Neural cell (in vitro differentiated cells): Measurements from ENCODE around the gene COX8A. TPM values are rescaled to one million over a fixed set of nuclear protein-coding genes. Genes with fewer than 3 reads are reported as not detected.

Source experiments
- H2AFZ ChIP-seq: fragments of 200-600, 300-800 bp; sonication (generic), shearing (Covaris generic); 2 replicates; pipeline ENCODE4 v1.6.0; 2014; ENCODE audit warnings: low read depth, mild to moderate bottlenecking, antibody characterized with exemption, low read length, moderate library complexity
- H3F3A ChIP-seq: fragments of 200-600 bp; shearing (Covaris generic); 2 replicates; pipeline ENCODE4 v1.6.1; 2016; ENCODE audit warnings: mild to moderate bottlenecking, moderate library complexity, mixed read lengths, antibody characterized with exemption, low read length; ENCODE audit not compliant: insufficient read depth, poor library complexity, severe bottlenecking
- H3K27ac ChIP-seq: fragments of 200-600, 300-800 bp; sonication (generic), shearing (Covaris generic); 2 replicates; pipeline ENCODE4 v1.5.1; 2014; ENCODE audit warnings: mild to moderate bottlenecking, low read length, moderate library complexity
- H3K27me3 ChIP-seq: fragments of 300-800, 200-600 bp; sonication (generic), shearing (Covaris generic); 2 replicates; pipeline ENCODE4 v1.6.0; 2014; ENCODE audit warnings: mild to moderate bottlenecking, low read depth, low read length, moderate library complexity; ENCODE audit not compliant: insufficient read depth
- H3K36me3 ChIP-seq: fragments of 300-800, 200-600 bp; sonication (generic), shearing (Covaris generic); 2 replicates; pipeline ENCODE4 v1.5.1; 2014; ENCODE audit warnings: mild to moderate bottlenecking, antibody characterized with exemption, low read length, moderate library complexity; ENCODE audit not compliant: insufficient read depth
- H3K4me2 ChIP-seq: fragments of 300-800, 200-600 bp; sonication (generic), shearing (Covaris generic); 2 replicates; pipeline ENCODE4 v1.6.0; 2014; ENCODE audit warnings: mild to moderate bottlenecking, low read length
- H3K4me3 ChIP-seq: fragments of 300-800, 200-600 bp; sonication (generic), shearing (Covaris generic); 2 replicates; pipeline ENCODE4 v1.5.1; 2014; ENCODE audit warnings: mild to moderate bottlenecking, low read length, moderate library complexity
- H3K79me2 ChIP-seq: fragments of 200-600 bp; shearing (Covaris generic); replicated peaks from 2 replicates; pipeline ENCODE4 v1.6.0; 2014; ENCODE audit warnings: mild to moderate bottlenecking, low read length, moderate library complexity; ENCODE audit not compliant: insufficient read depth
- H3K9ac ChIP-seq: fragments of 300-800, 200-600 bp; sonication (generic), shearing (Covaris generic); 2 replicates; pipeline ENCODE4 v1.6.1; 2016; ENCODE audit warnings: mild to moderate bottlenecking, low read length, mixed read lengths
- H3K9me2 ChIP-seq: fragments of 200-600 bp; shearing (Covaris generic); 2 replicates; pipeline ENCODE4 v1.6.1; 2016; ENCODE audit warnings: mild to moderate bottlenecking, low read length, mixed read lengths; ENCODE audit not compliant: insufficient read depth
- H3K9me3 ChIP-seq: fragments of 200-600, 300-800 bp; sonication (generic), shearing (Covaris generic); 2 replicates; pipeline ENCODE4 v1.6.1; 2016; ENCODE audit warnings: mild to moderate bottlenecking, mixed run types, low read length, moderate library complexity, mixed read lengths
- H4K20me1 ChIP-seq: fragments of 200-600 bp; shearing (Covaris generic); 2 replicates; pipeline ENCODE4 v1.6.1; 2016; ENCODE audit warnings: mild to moderate bottlenecking, mixed run types; ENCODE audit not compliant: insufficient read depth
- EP300 ChIP-seq: fragments of 450-650 bp; conservative IDR thresholded peaks from 2 replicates; pipeline ENCODE4 v1.6.1; 2014; ENCODE audit warnings: antibody characterized with exemption, mild to moderate bottlenecking, moderate library complexity; ENCODE audit not compliant: poor library complexity, severe bottlenecking
- EZH2 ChIP-seq: fragments of 200-600, 300-800 bp; shearing (Covaris generic), sonication (generic); IDR thresholded peaks from 2 replicates; pipeline ENCODE4 v1.6.1; 2014; ENCODE audit warnings: antibody characterized with exemption, low read length, borderline replicate concordance, mild to moderate bottlenecking; ENCODE audit not compliant: insufficient read depth, poor library complexity, severe bottlenecking
- MXI1 ChIP-seq: fragments of 450-650 bp; conservative IDR thresholded peaks from 2 replicates; pipeline ENCODE4 v1.6.1; 2014; ENCODE audit warnings: antibody characterized with exemption, mild to moderate bottlenecking; ENCODE audit not compliant: poor library complexity, severe bottlenecking
- POLR2AphosphoS5 ChIP-seq: IDR thresholded peaks from 2 replicates; pipeline ENCODE4 v1.6.1; 2012
- RAD21 ChIP-seq: fragments of 450-650 bp; conservative IDR thresholded peaks from 2 replicates; pipeline ENCODE4 v1.6.1; 2014; ENCODE audit warnings: antibody characterized with exemption, mild to moderate bottlenecking, moderate library complexity
- SMC3 ChIP-seq: fragments of 450-650 bp; conservative IDR thresholded peaks from 2 replicates; pipeline ENCODE4 v1.6.1; 2014; ENCODE audit warnings: antibody characterized with exemption, mild to moderate bottlenecking, moderate library complexity; ENCODE audit not compliant: poor library complexity
- TAF1 ChIP-seq: IDR thresholded peaks from 2 replicates; pipeline ENCODE4 v1.6.1; 2012; ENCODE audit warnings: low read depth
- polyA plus RNA-seq: library from polyadenylated mRNA; depleted of rRNA; stranded (reverse); fragments of >200 nt; gene quantifications from 2 replicates; pipeline ENCODE4 v1.2.3, GENCODE V29; 2014
- TF ChIP-seq, protein P1 (sequence below): IDR thresholded peaks from 2 replicates; pipeline ENCODE4 v1.6.1; 2012; ENCODE audit warnings: borderline replicate concordance
- TF ChIP-seq, protein P2 (sequence below): fragments of 450-650 bp; IDR thresholded peaks from 2 replicates; pipeline ENCODE4 v1.5.1; 2014; ENCODE audit warnings: antibody characterized with exemption, mild to moderate bottlenecking, moderate library complexity; ENCODE audit not compliant: poor library complexity, severe bottlenecking

COX8A gene
- polyA plus RNA-seq, 1 donor from 2014 or later: 863 TPM

DNA sequence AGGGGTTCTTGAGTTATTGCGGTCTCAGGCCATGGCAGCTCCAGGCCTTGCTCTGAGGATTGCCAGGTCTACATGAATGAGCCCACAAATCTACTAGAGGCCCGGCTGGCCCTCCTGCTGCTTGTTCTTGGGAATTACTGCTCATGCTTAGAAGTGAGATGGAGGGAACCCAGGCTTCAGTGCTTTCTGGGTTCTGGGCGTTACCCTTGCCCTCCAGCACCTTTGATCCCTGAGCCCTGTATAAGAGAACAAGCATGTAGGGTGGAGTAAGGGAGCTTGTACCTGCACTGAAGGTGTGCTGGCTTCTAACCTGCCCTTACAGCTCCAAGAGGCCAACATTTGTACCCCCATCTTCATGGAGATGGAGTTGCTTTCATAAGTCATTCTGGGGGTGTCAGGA lies 31.6 kb upstream of the COX8A start:
- Histone ChIP-seq H2AFZ (no peak overlapping the region), H3K4me3 (no peak overlapping the region), H3F3A (peaks cover 5% of the 10 kb centered on the region), H3K4me2 (no peak overlapping the region), H3K9me3 (no peaks in the 10 kb centered on the region), H3K27ac (no peak overlapping the region), H3K9me2 (no peaks in the 10 kb centered on the region), H3K36me3 (no peaks in the 10 kb centered on the region), H3K79me2 (peaks cover 44% of the 10 kb centered on the region), H3K27me3 (no peaks in the 10 kb centered on the region), H4K20me1 (no peaks in the 10 kb centered on the region), H3K9ac (no peak overlapping the region)
- TF ChIP-seq, protein P1, sequence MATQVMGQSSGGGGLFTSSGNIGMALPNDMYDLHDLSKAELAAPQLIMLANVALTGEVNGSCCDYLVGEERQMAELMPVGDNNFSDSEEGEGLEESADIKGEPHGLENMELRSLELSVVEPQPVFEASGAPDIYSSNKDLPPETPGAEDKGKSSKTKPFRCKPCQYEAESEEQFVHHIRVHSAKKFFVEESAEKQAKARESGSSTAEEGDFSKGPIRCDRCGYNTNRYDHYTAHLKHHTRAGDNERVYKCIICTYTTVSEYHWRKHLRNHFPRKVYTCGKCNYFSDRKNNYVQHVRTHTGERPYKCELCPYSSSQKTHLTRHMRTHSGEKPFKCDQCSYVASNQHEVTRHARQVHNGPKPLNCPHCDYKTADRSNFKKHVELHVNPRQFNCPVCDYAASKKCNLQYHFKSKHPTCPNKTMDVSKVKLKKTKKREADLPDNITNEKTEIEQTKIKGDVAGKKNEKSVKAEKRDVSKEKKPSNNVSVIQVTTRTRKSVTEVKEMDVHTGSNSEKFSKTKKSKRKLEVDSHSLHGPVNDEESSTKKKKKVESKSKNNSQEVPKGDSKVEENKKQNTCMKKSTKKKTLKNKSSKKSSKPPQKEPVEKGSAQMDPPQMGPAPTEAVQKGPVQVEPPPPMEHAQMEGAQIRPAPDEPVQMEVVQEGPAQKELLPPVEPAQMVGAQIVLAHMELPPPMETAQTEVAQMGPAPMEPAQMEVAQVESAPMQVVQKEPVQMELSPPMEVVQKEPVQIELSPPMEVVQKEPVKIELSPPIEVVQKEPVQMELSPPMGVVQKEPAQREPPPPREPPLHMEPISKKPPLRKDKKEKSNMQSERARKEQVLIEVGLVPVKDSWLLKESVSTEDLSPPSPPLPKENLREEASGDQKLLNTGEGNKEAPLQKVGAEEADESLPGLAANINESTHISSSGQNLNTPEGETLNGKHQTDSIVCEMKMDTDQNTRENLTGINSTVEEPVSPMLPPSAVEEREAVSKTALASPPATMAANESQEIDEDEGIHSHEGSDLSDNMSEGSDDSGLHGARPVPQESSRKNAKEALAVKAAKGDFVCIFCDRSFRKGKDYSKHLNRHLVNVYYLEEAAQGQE: no peak
- TF ChIP-seq, protein P2, sequence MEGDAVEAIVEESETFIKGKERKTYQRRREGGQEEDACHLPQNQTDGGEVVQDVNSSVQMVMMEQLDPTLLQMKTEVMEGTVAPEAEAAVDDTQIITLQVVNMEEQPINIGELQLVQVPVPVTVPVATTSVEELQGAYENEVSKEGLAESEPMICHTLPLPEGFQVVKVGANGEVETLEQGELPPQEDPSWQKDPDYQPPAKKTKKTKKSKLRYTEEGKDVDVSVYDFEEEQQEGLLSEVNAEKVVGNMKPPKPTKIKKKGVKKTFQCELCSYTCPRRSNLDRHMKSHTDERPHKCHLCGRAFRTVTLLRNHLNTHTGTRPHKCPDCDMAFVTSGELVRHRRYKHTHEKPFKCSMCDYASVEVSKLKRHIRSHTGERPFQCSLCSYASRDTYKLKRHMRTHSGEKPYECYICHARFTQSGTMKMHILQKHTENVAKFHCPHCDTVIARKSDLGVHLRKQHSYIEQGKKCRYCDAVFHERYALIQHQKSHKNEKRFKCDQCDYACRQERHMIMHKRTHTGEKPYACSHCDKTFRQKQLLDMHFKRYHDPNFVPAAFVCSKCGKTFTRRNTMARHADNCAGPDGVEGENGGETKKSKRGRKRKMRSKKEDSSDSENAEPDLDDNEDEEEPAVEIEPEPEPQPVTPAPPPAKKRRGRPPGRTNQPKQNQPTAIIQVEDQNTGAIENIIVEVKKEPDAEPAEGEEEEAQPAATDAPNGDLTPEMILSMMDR: no peak
- no peak for TF ChIP-seq RAD21
- TF ChIP-seq SMC3: no peak
- TF ChIP-seq EZH2: no peak
- TF ChIP-seq EP300: no peak
- TF ChIP-seq TAF1: no peak
- no peak for TF ChIP-seq POLR2AphosphoS5
- no peak for TF ChIP-seq MXI1

DNA sequence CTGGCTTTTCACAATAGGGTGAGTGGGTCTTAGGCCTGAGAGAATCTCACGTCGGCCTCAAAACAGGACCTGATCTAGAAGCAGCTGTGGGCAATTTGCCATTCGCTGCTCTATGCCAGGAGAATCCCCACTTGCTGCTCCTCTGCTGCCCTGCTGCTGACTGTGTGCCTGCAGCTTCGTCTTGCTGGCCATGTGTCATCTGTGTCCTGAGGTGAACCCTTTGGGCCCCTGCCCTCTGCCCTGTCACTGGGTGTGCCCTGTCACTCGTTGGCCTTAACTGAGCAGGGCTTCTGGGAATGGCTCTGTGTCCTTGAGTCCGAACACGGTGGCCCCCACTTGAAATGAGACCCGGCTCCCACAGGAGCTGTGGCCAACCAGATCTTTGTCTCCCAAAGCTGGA lies 29.4 kb upstream of the COX8A start:
- H3K27me3 ChIP-seq: no peaks in the 10 kb centered on the region
- no peak overlapping the region for H3K27ac ChIP-seq
- no peak overlapping the region for H2AFZ ChIP-seq
- H3K9me2 ChIP-seq: no peaks in the 10 kb centered on the region
- no peaks in the 10 kb centered on the region for H3K9me3 ChIP-seq
- no peaks in the 10 kb centered on the region for H3F3A ChIP-seq
- H3K4me3 ChIP-seq: no peak overlapping the region
- no peak overlapping the region for H3K4me2 ChIP-seq
- H4K20me1 ChIP-seq: no peaks in the 10 kb centered on the region
- H3K36me3 ChIP-seq: no peaks in the 10 kb centered on the region
- peak overlapping the region; percentile 38 for H3K9ac ChIP-seq
- peaks cover 35% of the 10 kb centered on the region for H3K79me2 ChIP-seq
- no peak for TF ChIP-seq EZH2
- no peak for TF ChIP-seq SMC3
- no peak for TF ChIP-seq TAF1
- TF ChIP-seq, protein P2: no peak
- TF ChIP-seq RAD21: no peak
- no peak for TF ChIP-seq MXI1
- TF ChIP-seq, protein P1: no peak
- no peak for TF ChIP-seq POLR2AphosphoS5
- no peak for TF ChIP-seq EP300
